ENCODE measurements around the gene SCYL2.

The SCYL2 gene

GRCh38 chr12:100381379-100381778, 114.4 kb downstream of the SCYL2 start:
- no peak for DNase-seq

- no peak for DNase-seq
Measured at GRCh38 chr12:100382338-100382737, 115.4 kb downstream of the SCYL2 start.

GRCh38 chr12:100383586-100384558, 116.9 kb downstream of the SCYL2 start:
- DNase-seq: no peak

GRCh38 chr12:100384559-100384935, 117.6 kb downstream of the SCYL2 start:
- DNase-seq: no peak

- DNase-seq: no peak
Measured at GRCh38 chr12:100388382-100388781, 121.4 kb downstream of the SCYL2 start.
